K562 (cell line): Measurements from ENCODE around the gene POLR3GL. TPM values are rescaled to one million over a fixed set of nuclear protein-coding genes. Genes with fewer than 3 reads are reported as not detected.

Experiments
- ARNT ChIP-seq, 2 experiments: fragments of 450-650 bp; IDR thresholded peaks; 2 replicates each; pipeline ENCODE4 v1.6.1; 2016; ENCODE audit warnings: mild to moderate bottlenecking in 1 of 2
- CBX3 ChIP-seq, 2 experiments: IDR thresholded peaks; 1 replicate in 1 of 2; 2 replicates in 1 of 2; pipeline ENCODE4 v1.6.1; 2012; ENCODE audit warnings: inconsistent platforms in 2 of 2, low read length in 2 of 2, borderline replicate concordance in 1 of 2, control low read depth in 1 of 2
- CUX1 ChIP-seq: fragments of 200-800 bp; sonication (Bioruptor generic); IDR thresholded peaks from 2 replicates; pipeline ENCODE4 v1.6.1; 2016; ENCODE audit warnings: missing genetic modification characterization, missing compliant biosample characterization
- E2F1 ChIP-seq: sonication (generic); formaldehyde crosslinking; IDR thresholded peaks from 2 replicates; pipeline ENCODE4 v1.8.1; 2023; ENCODE audit warnings: mild to moderate bottlenecking, missing genetic modification reagents, moderate library complexity
- E2F8 ChIP-seq: fragments of 450-650 bp; IDR thresholded peaks from 2 replicates; pipeline ENCODE4 v1.7.1; 2018; ENCODE audit warnings: mild to moderate bottlenecking, low read depth; ENCODE audit not compliant: partially characterized antibody
- JUN ChIP-seq, 2 experiments: sonication (generic) in 1 of 2; formaldehyde crosslinking in 1 of 2; IDR thresholded peaks; 2 replicates each; pipeline versions ENCODE4 v1.6.1 to v1.8.0; 2012 to 2022; ENCODE audit warnings: borderline replicate concordance in 2 of 2, mild to moderate bottlenecking in 2 of 2, improper control_type of control experiment in 1 of 2, low read depth in 1 of 2, low read length in 1 of 2, missing genetic modification reagents in 1 of 2
- MEIS2 ChIP-seq: fragments of 450-650 bp; IDR thresholded peaks from 2 replicates; pipeline ENCODE4 v1.6.1; 2014; ENCODE audit warnings: mild to moderate bottlenecking; ENCODE audit not compliant: partially characterized antibody
- NFATC3 ChIP-seq: fragments of 450-650 bp; IDR thresholded peaks from 2 replicates; pipeline ENCODE4 v1.6.1; 2017; ENCODE audit warnings: mild to moderate bottlenecking
- NFIC ChIP-seq: fragments of 450-650 bp; IDR thresholded peaks from 2 replicates; pipeline ENCODE4 v1.6.1; 2017; ENCODE audit warnings: mild to moderate bottlenecking, inconsistent platforms
- NR2F6 ChIP-seq: fragments of 450-650 bp; formaldehyde crosslinking; IDR thresholded peaks from 2 replicates; pipeline ENCODE4 v1.4.0; 2020; ENCODE audit warnings: mild to moderate bottlenecking
- NRF1 ChIP-seq, 2 experiments: fragments of 450-650 bp; IDR thresholded peaks in 1 of 2; conservative IDR thresholded peaks in 1 of 2; 2 replicates each; pipeline ENCODE4 v1.6.1; 2014; ENCODE audit warnings: mild to moderate bottlenecking in 2 of 2
- PHF21A ChIP-seq: fragments of 450-650 bp; IDR thresholded peaks from 2 replicates; pipeline ENCODE4 v1.6.1; 2017; ENCODE audit warnings: low read depth, borderline replicate concordance
- RBM14 ChIP-seq: fragments of 200-400 bp; formaldehyde crosslinking; IDR thresholded peaks from 2 replicates; pipeline ENCODE4 v1.6.1; 2018; ENCODE audit warnings: low read depth, mild to moderate bottlenecking, low read length, moderate library complexity, borderline replicate concordance; ENCODE audit not compliant: insufficient read depth
- ZKSCAN1 ChIP-seq: fragments of 150-350 bp; IDR thresholded peaks from 2 replicates; pipeline ENCODE4 v1.6.1; 2016; ENCODE audit warnings: low read depth, low read length
- ZNF277 ChIP-seq: fragments of 250-450 bp; sonication (Bioruptor Pico); IDR thresholded peaks from 2 replicates; pipeline ENCODE4 v1.8.0; 2022; ENCODE audit warnings: inconsistent platforms, mild to moderate bottlenecking, moderate library complexity, borderline replicate concordance
- polyA plus RNA-seq, 8 experiments: library from polyadenylated mRNA; depleted of rRNA in 4 of 8; stranded (reverse) in 5 of 8; unstranded in 3 of 8; fragments of >200 nt; fragmentation: Nextera tagmentation in 2 of 8; fragmentation: Illumina TruSeq in 1 of 8; extraction: Ambion mirVana in 2 of 8; extraction: Trizol in 1 of 8; gene quantifications; 2 replicates each; pipeline versions ENCODE4 v1.2.1 to v1.2.3, GENCODE V29; 2011 to 2014; ENCODE audit warnings: inconsistent platforms in 1 of 8, missing spikeins in 1 of 8
- total RNA-seq, 7 experiments: library from RNA; depleted of rRNA in 6 of 7; stranded (reverse); fragments of >200 nt in 6 of 7; fragmentation: Illumina TruSeq in 2 of 7; extraction: Trizol in 2 of 7; gene quantifications; 2 replicates each; pipeline versions ENCODE4 v1.2.1 to v1.2.3, GENCODE V29; 2011 to 2021; ENCODE audit warnings: low replicate concordance in 1 of 7

The POLR3GL gene
- total and polyA plus RNA-seq, 9 of the 15 experiments (the other 6 are each of a cell fraction or from before 2014, with no cell fraction given), result 14.6 to 48.4 (median 38.2) TPM

DNA sequence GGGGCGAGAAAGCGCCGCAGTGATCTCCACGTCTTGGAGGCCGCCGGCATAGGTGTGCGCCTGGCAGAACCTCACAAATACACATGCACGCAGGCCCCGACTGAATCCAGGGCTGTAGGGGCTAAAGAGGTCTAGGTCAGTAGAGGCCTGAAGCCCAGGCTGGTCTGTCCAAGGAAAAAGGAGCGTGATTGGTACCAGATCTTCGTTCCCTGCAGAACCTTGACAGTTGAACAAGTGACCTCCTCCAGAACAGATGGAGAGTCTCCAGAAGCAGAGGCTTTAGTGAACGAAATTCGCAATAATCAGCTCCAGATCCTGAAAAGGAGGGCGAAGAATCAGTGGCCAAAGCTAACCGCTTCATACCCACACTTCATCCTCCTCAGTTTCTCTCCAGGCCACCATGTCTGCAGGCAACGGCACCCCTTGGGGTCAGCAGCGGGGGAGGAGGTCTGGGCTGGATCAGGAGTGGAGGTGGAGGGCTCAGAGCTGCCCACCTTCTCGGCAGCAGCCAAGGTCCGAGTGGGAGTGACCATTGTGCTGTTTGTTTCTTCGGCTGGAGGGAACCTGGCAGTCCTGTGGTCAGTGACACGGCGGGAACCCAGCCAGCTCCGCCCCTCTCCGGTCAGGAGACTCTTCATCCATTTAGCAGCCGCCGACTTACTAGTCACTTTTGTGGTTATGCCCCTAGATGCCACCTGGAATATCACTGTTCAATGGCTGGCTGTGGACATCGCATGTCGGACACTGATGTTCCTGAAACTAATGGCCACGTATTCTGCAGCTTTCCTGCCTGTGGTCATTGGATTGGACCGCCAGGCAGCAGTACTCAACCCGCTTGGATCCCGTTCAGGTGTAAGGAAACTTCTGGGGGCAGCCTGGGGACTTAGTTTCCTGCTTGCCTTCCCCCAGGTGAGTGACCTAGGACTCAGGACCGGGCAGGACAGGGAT, 45.2 kb upstream of the POLR3GL start (continued):
- TF ChIP-seq CUX1 (no peak), NRF1 (conservative IDR thresholded peaks at IDR 0.05 in 1 of 2, IDR thresholded peaks at IDR 0.05 in 1 of 2) (peak; percentile 42 to 58; a peak in 3 of 4 replicates), NFATC3 (no peak), E2F1 (CRISPR knock-in tag) (peak; percentile 39; the same call in 1 of the 2 replicates), PHF21A (no peak), MEIS2 (no peak), ARNT (IDR thresholded peaks at IDR 0.05) (peak in 1 of 2 experiments; percentile 85; a peak in 2 of 4 replicates), ZKSCAN1 (no peak), E2F8 (peak; percentile 58), JUN (IDR thresholded peaks at IDR 0.05; ENCODE audit: borderline replicate concordance, low read depth, low read length) (no peak), JUN (CRISPR knock-in tag; IDR thresholded peaks at IDR 0.05; ENCODE audit: borderline replicate concordance) (peak; percentile 47; the same call in 1 of the 2 replicates), RBM14 (no peak), NR2F6 (CRISPR knock-in tag) (0 out of 2 replicates have a peak, but pooled peaks have one; percentile 29), NFIC (no peak), ZNF277 (CRISPR knock-in tag) (no peak), CBX3 (IDR thresholded peaks at IDR 0.05; ENCODE audit: borderline replicate concordance in 1 of 2, low read length in 2 of 2) (0 out of 3 replicates have a peak, but pooled peaks of 1 of the 2 experiments have one; percentile 7)
